Liver (tissue), 2 donors: Measurements from ENCODE around the gene SERPINB2.

Source experiments
- TAF1 ChIP-seq: conservative IDR thresholded peaks from 2 replicates; pipeline ENCODE4 v1.6.1; 2016; ENCODE audit warnings: antibody characterized with exemption, mild to moderate bottlenecking
- YY1 ChIP-seq: IDR thresholded peaks from 2 replicates; pipeline ENCODE4 v1.6.1; 2016; ENCODE audit warnings: antibody characterized with exemption, mild to moderate bottlenecking
- donor health status: healthy.

GRCh38 chr18:63903851-63904570 lies 16.5 kb downstream of the SERPINB2 start:
- TF ChIP-seq TAF1 (no peak), YY1 (no peak)
